Measurements from ENCODE around the gene GPR45.
"Not testable (repeated sequence)": the region's sequence is repeated elsewhere in the genome, so short reads cannot be mapped to it uniquely, and the experiment has no call there.

GPR45 gene

DNA sequence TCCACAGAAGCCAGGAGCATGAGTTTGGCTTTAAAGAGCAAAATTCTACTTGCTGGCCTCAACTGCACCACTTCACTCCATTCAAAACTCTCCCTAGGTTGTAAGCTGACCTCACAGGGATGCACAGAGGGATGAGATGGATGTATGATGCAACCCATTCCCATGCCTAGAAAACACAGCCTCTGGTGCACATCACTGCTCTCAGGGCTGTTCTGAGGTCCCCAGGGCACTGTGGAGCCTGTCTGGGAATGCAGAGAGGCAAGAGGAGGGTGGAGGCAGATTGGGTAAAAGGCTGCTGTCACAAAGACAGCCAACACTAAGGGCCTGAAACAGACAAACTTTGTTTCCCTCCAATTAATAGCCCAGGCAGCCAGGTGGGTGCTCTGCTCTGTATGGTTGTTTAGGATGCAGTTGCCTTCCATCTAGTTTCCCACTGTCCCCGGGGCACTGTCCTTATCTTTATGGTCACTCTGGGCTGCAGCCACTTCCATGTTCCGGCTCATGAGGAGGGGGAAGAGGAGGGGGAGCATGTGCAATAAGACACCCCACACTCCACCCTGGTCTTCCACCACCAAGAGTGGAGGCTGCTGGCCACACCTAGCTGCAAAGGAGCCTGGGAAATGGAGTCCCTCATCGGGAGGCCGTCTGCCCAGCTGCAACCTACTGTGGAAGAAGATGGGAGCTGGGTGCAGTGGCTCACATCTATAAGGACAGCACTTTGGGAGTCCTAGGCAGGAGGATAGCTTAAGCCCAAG is 7.0 kb downstream of the GPR45 start:
- Mint-ChIP-seq H3K27me3 (ENCODE audit: low read depth) (no peaks in the 10 kb centered on the region), H3K4me1 (no peaks in the 10 kb centered on the region), H3K27ac (no peak overlapping the region), H3K9me3 (peaks cover 12% of the 10 kb centered on the region), H3K36me3 (ENCODE audit: low read depth) (no peaks in the 10 kb centered on the region), H3K4me3 (no peak overlapping the region)
- TF ChIP-seq, protein P1, sequence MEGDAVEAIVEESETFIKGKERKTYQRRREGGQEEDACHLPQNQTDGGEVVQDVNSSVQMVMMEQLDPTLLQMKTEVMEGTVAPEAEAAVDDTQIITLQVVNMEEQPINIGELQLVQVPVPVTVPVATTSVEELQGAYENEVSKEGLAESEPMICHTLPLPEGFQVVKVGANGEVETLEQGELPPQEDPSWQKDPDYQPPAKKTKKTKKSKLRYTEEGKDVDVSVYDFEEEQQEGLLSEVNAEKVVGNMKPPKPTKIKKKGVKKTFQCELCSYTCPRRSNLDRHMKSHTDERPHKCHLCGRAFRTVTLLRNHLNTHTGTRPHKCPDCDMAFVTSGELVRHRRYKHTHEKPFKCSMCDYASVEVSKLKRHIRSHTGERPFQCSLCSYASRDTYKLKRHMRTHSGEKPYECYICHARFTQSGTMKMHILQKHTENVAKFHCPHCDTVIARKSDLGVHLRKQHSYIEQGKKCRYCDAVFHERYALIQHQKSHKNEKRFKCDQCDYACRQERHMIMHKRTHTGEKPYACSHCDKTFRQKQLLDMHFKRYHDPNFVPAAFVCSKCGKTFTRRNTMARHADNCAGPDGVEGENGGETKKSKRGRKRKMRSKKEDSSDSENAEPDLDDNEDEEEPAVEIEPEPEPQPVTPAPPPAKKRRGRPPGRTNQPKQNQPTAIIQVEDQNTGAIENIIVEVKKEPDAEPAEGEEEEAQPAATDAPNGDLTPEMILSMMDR (IDR thresholded peaks at IDR 0.05; ENCODE audit: unreplicated experiment in 3 of 3): no peak

DNA sequence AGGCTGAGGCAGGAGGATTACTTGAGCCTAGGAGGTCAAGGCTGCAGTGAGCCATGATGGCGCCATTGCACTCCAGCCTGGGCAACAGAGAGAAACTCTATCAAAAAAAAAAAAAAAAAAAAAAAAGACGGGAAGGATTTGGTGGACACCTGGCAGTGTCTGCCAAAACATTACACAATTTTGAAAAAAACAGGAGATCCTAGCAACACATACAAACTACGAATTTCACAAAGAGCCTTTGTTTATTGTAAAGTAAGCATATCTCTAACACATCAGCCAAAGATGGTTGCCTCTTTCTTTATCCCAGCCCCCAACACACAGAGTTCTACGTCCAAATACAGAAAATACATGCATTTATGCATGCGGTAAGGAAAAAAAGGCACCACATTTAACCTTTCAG is 7.6 kb downstream of the GPR45 start:
- TF ChIP-seq, protein P1 (IDR thresholded peaks at IDR 0.05; ENCODE audit: unreplicated experiment in 3 of 3): no peak
- Mint-ChIP-seq H3K27ac (no peak overlapping the region), H3K4me3 (no peak overlapping the region), H3K27me3 (ENCODE audit: low read depth) (no peaks in the 10 kb centered on the region), H3K9me3 (peaks cover 12% of the 10 kb centered on the region), H3K36me3 (ENCODE audit: low read depth) (no peaks in the 10 kb centered on the region), H3K4me1 (no peaks in the 10 kb centered on the region)

DNA sequence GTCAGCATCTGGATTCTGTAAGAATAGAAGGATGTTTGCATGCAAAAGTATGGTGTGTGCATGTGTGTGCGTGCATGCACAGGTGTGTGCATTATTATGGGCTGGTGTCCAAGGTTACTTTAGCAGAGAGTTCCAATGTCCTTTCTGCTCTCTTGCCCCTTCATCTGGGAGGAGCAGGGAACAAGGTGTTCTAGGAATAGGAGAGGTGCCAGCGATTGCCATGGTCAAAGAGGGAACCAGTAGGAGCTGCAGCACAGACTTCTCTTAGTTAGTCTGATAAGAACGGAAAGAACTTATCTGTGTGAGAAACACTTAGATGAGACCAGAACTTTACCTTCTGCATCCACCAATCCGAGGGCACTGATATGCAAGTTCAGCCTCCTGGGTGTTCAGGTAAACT is 8.3 kb downstream of the GPR45 start:
- Mint-ChIP-seq H3K4me1 (no peaks in the 10 kb centered on the region), H3K4me3 (no peak overlapping the region), H3K27me3 (ENCODE audit: low read depth) (no peaks in the 10 kb centered on the region), H3K36me3 (ENCODE audit: low read depth) (no peaks in the 10 kb centered on the region), H3K27ac (no peak overlapping the region), H3K9me3 (peaks cover 12% of the 10 kb centered on the region)
- TF ChIP-seq, protein P1 (IDR thresholded peaks at IDR 0.05; ENCODE audit: unreplicated experiment in 3 of 3): no peak

DNA sequence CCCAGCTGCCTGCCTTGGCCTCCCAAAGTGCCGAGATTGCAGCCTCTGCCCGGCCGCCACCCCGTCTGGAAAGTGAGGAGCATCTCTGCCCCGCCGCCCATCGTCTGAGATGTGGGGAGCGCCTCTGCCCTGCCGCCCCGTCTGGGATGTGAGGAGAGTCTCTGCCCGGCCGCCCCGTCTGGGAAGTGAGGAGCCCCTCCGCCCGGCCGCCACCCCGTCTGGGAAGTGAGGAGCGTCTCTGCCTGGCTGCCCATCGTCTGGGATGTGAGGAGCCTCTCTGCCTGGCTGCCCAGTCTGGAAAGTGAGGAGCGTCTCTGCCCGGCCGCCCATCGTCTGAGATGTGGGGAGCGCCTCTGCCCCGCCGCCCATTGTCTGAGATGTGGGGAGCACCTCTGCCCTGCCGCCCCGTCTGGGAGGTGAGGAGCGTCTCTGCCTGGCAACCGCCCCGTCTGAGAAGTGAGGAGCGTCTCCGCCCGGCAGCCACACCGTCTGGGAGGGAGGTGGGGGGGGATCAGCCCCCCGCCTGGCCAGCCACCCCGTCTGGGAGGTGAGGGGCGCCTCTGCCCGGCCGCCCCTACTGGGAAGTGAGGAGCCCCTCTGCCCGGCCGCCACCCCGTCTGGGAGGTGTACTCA is 9.6 kb downstream of the GPR45 start:
- not testable (repeated sequence) for H3K27me3 Mint-ChIP-seq (ENCODE audit: low read depth); H3K27ac Mint-ChIP-seq; H3K36me3 Mint-ChIP-seq (ENCODE audit: low read depth); H3K4me1 Mint-ChIP-seq; H3K4me3 Mint-ChIP-seq
- H3K9me3 Mint-ChIP-seq: peaks cover 12% of the 10 kb centered on the region

- Mint-ChIP-seq H3K9me3 (peaks cover 12% of the 10 kb centered on the region), H3K4me1 (no peaks in the 10 kb centered on the region), H3K27ac (no peak overlapping the region), H3K4me3 (peak overlapping the region in 1 of 3 experiments; percentile 23), H3K27me3 (ENCODE audit: low read depth) (no peaks in the 10 kb centered on the region), H3K36me3 (ENCODE audit: low read depth) (no peaks in the 10 kb centered on the region)
- TF ChIP-seq, protein P1 (IDR thresholded peaks at IDR 0.05; ENCODE audit: unreplicated experiment in 3 of 3): no peak
Observed at GRCh38 chr2:105252271-105252670, 10.7 kb downstream of the GPR45 start.

GRCh38 chr2:105254531-105255210 is 13.1 kb downstream of the GPR45 start:
- peaks cover 7% of the 10 kb centered on the region for H3K9me3 Mint-ChIP-seq
- no peak overlapping the region for H3K4me3 Mint-ChIP-seq
- peaks cover 5% of the 10 kb centered on the region for H3K27me3 Mint-ChIP-seq (ENCODE audit: low read depth)
- no peaks in the 10 kb centered on the region for H3K36me3 Mint-ChIP-seq (ENCODE audit: low read depth)
- no peak overlapping the region for H3K27ac Mint-ChIP-seq
- TF ChIP-seq, protein P1 (IDR thresholded peaks at IDR 0.05; ENCODE audit: unreplicated experiment in 3 of 3): no peak
- no peaks in the 10 kb centered on the region for H3K4me1 Mint-ChIP-seq

Data from nephron (organoid).